Measurements from ENCODE around the gene SLC43A2.

- TF ChIP-seq PAX8 (CRISPR knock-in tag; IDR thresholded peaks at IDR 0.05; ENCODE audit: borderline replicate concordance) (no peak), CREB1 (IDR thresholded peaks at IDR 0.05) (no peak), CREB1 (CRISPR knock-in tag; IDR thresholded peaks at IDR 0.05) (no peak)
These were observed 46.3 kb downstream of the SLC43A2 start for GRCh38 chr17:1582374-1582773.

All from HepG2 (cell line).